Activated CD8-positive, alpha-beta memory T cell treated with anti-CD3 and anti-CD28 coated beads, Interleukin-2, amount 50 U/mL, for 48 hours (primary cell): ENCODE measurements around the gene ZCCHC7.
"Not testable (repeated sequence)": the region's sequence is repeated elsewhere in the genome, so short reads cannot be mapped to it uniquely, and the experiment has no call there.

ENCODE experiments used
- DNase-seq: peaks from one replicate; pipeline ENCODE4 v3.0.0-alpha.2; 2020

The ZCCHC7 gene

DNA sequence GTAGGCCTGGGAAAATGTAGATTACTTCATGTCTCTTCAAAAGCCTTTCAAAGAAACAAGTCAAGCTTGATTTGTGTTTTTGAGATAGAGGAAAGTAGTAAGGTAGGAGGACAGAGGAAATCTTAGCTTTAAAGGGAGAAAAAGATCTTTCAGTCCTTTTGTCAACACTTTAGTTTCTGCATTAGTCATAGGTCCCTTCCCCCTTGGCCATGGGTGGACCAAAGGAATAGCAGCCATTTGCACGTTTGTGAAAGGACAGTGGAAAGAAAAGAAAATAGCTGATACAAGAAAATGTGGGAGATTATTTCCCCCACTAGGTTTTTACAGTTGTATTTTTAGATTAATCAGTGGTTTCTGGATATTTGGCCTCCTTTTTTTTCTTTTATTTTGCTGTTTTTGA is 180.2 kb downstream of the ZCCHC7 start:
- DNase-seq = no peak

- DNase-seq = no peak
These were observed 180.9 kb downstream of the ZCCHC7 start for GRCh38 chr9:37301042-37301853.

DNA sequence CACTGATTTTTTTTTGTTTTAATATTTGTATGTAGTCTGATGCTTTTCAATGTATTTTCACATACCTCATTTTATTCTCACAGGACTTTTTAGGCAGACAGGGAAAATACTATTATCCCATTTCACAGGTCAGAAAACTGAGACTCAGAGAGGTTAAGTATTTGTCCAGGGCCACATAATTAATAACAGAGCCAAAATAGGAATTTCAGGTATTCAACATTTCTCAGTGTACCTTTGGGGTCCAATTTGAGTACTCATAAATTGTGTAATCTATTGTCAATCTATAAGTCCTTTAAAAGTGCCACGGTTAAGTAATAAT is 181.4 kb downstream of the ZCCHC7 start:
- DNase-seq = no peak

GRCh38 chr9:37302277-37302676 is 181.9 kb downstream of the ZCCHC7 start:
- no peak for DNase-seq

- DNase-seq = not testable (repeated sequence)
These were observed 182.9 kb downstream of the ZCCHC7 start for GRCh38 chr9:37303272-37303671.

GRCh38 chr9:37309136-37309535 is 188.8 kb downstream of the ZCCHC7 start:
- DNase-seq = no peak

DNA sequence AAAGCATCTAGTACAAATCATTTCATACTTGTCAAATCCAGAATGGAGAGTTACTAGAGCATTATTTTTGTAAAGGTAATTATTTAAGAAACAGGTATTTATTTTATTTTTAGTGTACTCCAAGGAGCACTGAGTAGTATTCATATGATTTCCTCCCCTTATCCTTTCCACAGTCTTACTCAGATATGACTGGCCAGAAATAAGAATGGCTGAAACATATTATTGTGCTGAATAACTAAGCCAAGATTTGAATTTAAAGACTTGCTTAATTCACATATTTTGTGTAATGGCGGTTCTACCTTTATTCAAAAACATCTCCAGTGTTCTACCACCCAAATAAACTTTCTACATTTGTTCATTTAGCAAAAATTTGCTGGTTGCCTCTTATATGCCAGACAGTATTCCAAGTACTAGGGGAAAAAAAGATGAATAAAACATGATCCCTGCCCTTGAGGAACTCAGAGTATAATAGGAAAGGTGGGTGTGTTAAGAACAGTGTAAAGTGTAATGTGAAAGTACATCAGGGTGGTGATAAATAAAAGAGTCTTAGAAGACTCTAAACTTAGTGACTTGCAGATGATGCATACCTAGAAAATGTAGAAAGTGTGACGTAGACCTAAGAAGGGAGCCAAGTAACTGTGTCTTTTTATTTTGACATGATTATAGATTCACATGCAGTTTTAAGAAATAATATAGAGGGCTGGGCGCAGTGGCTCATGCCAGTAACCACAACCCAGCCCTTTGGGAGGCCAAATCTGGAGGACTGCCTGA is 191.7 kb downstream of the ZCCHC7 start:
- no peak for DNase-seq

- no peak for DNase-seq
These were observed 203.9 kb downstream of the ZCCHC7 start for GRCh38 chr9:37324261-37324683.

DNA sequence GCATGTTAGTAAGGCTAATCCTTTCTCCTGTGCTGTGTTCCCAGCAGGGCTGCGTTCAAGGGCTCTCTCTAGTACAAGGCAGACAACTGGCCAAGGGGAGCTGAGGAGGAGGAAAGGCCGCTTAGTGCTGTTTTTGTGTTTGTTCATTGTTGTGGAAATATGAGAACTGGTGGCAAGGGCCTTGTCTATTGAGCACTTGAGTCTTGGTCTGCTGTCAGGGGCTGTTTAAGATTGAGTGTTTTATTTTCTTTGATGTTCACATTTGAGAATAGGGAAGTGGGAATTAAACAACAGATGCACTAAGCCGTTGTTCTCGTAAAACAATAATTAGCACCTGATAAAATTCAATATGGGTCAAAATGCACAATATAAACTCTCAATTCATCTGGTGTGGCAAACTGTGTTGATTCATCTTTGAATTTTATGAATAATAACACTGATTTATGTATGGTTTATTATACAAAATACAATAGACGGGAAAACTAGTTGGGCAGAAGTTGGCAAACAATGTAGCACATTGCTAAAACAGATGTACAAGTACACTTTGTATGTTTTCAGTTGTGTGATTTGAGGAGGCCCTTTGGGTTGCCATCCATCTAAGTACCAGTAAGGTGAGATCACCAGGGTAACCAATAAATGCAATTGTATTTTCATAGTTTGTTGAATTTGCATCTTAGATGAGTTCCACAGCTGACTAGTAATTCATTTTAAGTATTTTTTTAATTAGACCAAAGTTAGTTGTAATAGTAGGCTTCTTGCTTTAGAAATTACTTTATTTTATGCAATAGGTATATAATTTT is 204.5 kb downstream of the ZCCHC7 start:
- no peak for DNase-seq

DNA sequence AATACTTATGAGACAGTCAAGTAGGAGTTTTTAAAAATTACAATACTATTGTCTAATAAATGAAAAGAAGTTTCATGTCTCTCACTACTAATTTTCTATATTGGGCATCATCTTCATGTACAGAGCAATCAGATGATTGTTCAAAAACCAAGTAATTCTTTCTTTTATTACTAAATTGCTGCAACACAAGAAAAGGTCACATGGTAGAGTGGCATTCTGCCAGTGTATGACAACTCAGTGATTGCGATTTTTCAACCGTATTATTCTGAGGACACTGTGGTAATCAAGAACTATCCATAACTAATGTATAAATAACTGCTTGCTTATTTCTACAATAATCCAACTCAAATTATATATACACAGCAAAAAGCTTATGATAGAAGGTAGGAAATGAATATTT is 205.4 kb downstream of the ZCCHC7 start:
- no peak for DNase-seq

DNA sequence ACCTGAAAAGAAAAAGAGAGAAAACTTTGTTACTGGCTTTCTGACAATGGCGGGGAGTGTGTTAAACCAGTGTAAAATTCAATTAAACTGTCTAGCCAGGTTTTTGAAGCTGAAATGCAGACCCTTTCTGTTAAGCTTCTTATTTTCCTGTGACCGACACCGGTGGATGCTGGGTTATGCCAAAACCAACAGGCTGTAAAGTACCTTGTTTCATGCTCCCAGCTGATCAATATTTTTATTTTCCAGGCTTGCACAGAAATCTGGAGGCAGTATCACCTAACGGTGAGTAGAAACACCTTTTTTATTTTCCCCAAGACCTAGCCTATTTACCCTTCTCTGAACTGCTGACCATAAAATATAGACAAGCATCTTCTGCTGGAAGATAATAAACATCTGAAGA is 207.2 kb downstream of the ZCCHC7 start:
- no peak for DNase-seq

DNA sequence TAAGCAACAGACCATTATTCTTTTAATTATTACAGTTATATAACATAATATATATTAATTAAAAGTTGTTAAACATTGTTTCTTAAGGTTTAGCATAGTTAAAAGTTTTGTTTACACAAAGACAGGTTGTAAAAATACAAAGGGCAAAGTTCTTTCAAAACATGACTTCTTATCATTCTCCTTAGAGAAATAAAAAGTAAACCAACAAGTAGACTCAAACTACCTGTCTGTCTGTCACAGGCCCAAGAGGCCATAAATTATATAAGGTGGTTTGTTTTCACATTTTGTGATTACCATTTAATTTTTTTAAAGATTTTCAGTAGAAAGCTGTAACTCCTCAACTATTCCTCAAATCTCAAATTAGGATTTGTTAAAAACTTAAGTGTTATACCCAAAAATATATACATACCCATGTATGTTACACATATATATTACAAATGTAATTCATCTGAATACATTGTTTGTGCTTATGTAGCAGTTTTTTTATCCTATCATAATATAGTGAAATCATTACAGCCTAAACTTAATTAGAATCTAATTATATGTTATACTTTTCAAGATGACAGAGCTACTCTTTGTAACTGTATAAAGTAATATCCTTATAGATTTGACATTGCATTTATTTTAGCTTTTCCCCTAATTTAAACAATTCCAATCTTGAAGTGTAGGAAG is 208.3 kb downstream of the ZCCHC7 start:
- no peak for DNase-seq

- no peak for DNase-seq
These were observed 209.2 kb downstream of the ZCCHC7 start for GRCh38 chr9:37329576-37329975.

DNA sequence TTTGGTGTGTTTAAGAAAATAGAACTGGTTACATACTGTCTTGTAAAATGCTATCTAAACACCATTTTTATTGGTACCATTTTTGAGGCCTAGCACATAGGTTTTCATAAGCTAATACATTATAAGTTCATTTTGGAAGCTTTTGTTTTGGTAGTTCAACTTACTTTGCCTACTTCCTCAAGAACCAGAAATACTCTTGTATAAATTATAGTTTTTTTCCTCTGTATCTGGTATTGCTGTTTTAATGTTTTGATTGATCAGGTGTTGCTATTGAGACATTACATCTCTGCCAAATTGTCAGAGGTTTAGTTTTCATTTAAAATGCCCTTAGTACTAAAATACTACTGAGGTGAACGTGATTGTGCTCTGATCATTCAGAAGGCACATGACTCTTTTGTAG is 211.5 kb downstream of the ZCCHC7 start:
- DNase-seq = no peak

DNA sequence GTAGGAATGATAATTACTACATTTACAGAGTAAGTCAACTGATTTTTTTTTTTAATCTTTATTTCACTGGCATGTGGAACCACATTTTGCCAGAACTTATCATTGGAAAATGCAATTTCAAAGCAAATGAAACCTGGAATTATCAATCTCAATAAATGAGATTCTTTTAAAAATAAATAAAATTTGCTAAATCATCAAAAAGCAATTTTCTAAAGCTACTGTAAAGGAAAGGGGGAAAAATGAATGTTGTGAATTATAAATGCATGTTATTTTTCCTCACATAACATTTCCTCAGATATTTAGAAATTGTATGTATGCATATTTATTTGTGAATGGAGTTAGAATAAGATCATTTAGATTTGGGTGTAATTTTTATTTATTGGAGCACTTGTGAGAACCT is 212.2 kb downstream of the ZCCHC7 start:
- DNase-seq = no peak

DNA sequence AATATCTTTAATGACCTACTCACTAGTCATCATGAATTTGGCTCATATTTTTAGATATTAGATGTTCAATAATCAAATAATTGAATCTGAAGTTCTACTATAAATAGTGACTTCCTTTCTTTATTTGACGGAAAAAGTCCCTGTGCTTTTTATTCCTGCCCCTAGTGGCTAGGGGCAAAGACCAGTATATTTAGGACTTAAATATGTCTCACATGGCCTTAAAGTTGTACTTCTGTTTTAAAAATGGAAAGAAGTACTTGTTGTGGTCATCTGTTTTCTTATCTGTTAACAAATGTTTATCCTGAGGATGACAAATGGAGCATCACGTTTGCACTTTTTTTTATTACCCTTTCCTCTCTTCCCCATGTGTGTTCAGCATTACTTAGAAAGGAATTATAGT is 212.9 kb downstream of the ZCCHC7 start:
- DNase-seq = no peak

DNA sequence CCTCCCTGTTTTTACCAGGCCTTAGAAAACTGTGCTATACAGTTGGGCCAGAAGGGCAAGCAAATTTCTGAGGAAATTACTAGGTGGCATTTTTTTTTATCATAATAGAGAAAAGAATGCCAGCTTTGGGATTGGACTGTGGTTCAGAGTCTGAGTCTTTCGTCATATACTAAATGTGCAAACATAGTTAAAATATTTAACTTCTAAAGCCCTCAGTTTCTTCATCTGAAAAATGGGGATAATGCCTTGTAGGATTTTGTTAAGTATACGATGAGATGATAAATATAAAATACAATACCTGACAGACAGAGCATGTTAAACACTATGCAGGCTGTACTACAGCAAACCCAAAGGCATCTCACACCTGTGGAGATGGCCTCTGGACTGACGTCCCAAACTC is 214.9 kb downstream of the ZCCHC7 start:
- no peak for DNase-seq

DNA sequence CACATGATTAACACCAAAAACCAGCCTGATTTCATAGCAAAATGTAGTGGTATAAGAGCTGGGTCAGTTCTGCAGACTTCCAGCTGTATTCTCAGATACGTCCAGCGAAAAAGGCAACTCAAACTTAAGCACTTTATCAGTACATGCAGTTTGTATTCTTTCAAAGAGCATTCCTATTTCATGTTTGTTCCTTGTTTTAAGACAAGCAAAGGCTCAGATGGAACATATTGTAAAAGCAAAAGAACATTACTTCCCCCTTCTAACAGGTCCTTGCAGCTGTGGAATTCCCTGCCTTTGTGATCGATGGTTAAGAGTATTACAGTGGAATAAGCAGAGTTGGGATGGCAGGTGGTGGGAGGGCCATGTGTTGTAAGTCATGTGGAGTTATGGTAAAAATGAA is 215.8 kb downstream of the ZCCHC7 start:
- DNase-seq = no peak

GRCh38 chr9:37337301-37337890 is 217.0 kb downstream of the ZCCHC7 start:
- no peak for DNase-seq

- no peak for DNase-seq
These were observed 217.8 kb downstream of the ZCCHC7 start for GRCh38 chr9:37338218-37338617.

DNA sequence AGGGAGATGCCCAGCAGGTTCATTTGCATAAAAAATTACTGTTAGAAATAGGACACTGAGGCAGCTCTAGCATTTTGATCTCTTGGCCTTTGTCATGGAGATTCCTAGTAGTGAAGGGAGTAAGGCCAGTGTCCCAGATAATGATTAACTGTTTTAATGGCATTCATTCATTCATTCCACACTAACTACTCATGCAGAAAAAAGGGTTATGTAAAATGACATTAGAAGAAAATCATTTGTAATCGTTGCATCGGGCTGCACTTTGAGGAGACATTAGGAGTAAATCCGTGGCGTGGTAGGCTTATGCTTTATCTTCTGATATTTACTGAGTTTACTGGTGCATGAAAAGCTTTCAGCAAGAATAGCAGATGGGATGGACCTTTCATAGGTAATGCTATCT is 219.5 kb downstream of the ZCCHC7 start:
- no peak for DNase-seq

DNA sequence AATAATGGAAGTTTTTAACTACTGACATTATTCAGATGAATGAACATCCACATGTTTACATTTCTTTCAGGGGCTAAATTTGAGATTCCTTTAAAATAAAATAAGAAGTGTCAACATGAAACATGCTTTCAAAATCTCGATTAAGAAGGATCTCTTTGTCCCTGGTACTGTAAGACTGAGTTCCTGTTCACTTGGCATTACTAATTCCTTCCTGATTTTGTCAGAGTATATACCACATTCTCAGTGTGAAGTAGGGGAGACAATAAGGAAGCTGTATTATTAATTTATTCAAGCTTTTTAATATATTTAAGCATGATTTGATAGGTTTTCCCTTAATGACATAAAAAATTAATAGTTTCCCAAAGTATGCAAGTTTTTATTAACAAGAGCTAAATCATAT is 220.6 kb downstream of the ZCCHC7 start:
- no peak for DNase-seq

GRCh38 chr9:37341704-37342103 is 221.3 kb downstream of the ZCCHC7 start:
- no peak for DNase-seq
